ENCODE measurements around the gene TUBGCP3. TPM values are rescaled to one million over a fixed set of nuclear protein-coding genes. Genes with fewer than 3 reads are reported as not detected.

TUBGCP3 gene
- total and polyA plus RNA-seq, 2 donors (not counting 1 experiment from before 2014, with no cell fraction given) = 30.6 to 65.1 TPM

DNA sequence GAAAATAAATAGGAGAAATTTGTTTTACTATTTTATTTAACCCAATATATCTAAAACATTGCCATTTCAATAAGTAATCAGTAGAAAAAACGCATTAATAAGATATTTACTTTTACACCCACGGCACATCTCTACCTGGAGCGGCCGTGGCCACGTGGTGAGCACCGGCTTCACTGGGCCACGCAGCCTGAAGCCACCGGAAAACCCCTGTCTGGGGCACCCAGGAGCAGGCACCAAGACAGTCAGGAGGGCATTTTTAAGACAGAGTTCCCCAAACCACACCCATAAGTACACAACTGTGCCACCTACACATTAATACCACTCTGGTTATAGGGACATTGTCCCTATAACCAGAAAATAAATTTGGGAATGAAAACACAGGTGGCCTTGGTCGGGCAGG is 130.9 kb downstream of the TUBGCP3 start:
- Mint-ChIP-seq H3K4me3 (no peak overlapping the region), H3K4me1 (no peaks in the 10 kb centered on the region), H3K9me3 (ENCODE audit: insufficient read depth) (peaks cover 13% of the 10 kb centered on the region), H3K27me3 (no peaks in the 10 kb centered on the region), H3K27ac (no peak overlapping the region)
- POLR2A ChIA-PET = no interaction called here
- Histone ChIP-seq H3K4me3 (ENCODE audit: control extremely low read depth in 1 of 5, extremely low read depth in 1 of 5, insufficient read depth in 1 of 5, low read depth in 2 of 5, low read length in 4 of 5) (no peak overlapping the region), H4K20me1 (ENCODE audit: control insufficient read depth, insufficient read depth, low read length, poor library complexity, severe bottlenecking) (no peaks in the 10 kb centered on the region), H3K79me2 (ENCODE audit: control insufficient read depth, insufficient read depth, low read length) (no peaks in the 10 kb centered on the region), H3K27ac (ENCODE audit: low read length in 2 of 2) (no peak overlapping the region), H3K9ac (ENCODE audit: low read length) (no peak overlapping the region), H3K4me2 (replicated peaks; ENCODE audit: low read depth, low read length, poor library complexity, severe bottlenecking) (no peak overlapping the region), H3K4me1 (ENCODE audit: control insufficient read depth in 2 of 2, insufficient read depth in 2 of 2, low read length in 2 of 2) (no peaks in the 10 kb centered on the region), H3K9me3 (ENCODE audit: control extremely low read depth in 1 of 3, control insufficient read depth in 2 of 3, insufficient read depth in 1 of 3, low read length in 2 of 3) (peaks cover 0 to 30% (median 4%) of the 10 kb centered on the region in 3 donors), H3K36me3 (replicated peaks in 1 of 2; ENCODE audit: control extremely low read depth in 1 of 2, control insufficient read depth in 1 of 2, extremely low read depth in 1 of 2, insufficient read depth in 2 of 2, low read length in 1 of 2) (no peaks in the 10 kb centered on the region), H3K27me3 (replicated peaks in 1 of 4; ENCODE audit: control extremely low read depth in 1 of 4, control insufficient read depth in 3 of 4, insufficient read depth in 4 of 4, low read length in 3 of 4) (peaks cover 0 to 3% (median 0%) of the 10 kb centered on the region in 4 experiments), H2AFZ (ENCODE audit: insufficient read depth, low read depth, low read length, poor library complexity, severe bottlenecking) (no peak overlapping the region)
- DNase-seq (no peak), ATAC-seq (ENCODE audit: low read depth) (no peak)
- intact Hi-C loops (cut with micrococcal nuclease) = no loop called here
- TF ChIP-seq, protein P1, sequence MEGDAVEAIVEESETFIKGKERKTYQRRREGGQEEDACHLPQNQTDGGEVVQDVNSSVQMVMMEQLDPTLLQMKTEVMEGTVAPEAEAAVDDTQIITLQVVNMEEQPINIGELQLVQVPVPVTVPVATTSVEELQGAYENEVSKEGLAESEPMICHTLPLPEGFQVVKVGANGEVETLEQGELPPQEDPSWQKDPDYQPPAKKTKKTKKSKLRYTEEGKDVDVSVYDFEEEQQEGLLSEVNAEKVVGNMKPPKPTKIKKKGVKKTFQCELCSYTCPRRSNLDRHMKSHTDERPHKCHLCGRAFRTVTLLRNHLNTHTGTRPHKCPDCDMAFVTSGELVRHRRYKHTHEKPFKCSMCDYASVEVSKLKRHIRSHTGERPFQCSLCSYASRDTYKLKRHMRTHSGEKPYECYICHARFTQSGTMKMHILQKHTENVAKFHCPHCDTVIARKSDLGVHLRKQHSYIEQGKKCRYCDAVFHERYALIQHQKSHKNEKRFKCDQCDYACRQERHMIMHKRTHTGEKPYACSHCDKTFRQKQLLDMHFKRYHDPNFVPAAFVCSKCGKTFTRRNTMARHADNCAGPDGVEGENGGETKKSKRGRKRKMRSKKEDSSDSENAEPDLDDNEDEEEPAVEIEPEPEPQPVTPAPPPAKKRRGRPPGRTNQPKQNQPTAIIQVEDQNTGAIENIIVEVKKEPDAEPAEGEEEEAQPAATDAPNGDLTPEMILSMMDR (IDR thresholded peaks at IDR 0.05) = no peak
- TF ChIP-seq EZH2 (IDR thresholded peaks at IDR 0.05; ENCODE audit: borderline replicate concordance, insufficient read depth, low read depth, low read length, poor library complexity, severe bottlenecking) = no peak
- 87% methylated on average over 8 of the region's 9 CpGs for WGBS (ENCODE audit: insufficient coverage)
- CTCF ChIA-PET = no interaction called here

DNA sequence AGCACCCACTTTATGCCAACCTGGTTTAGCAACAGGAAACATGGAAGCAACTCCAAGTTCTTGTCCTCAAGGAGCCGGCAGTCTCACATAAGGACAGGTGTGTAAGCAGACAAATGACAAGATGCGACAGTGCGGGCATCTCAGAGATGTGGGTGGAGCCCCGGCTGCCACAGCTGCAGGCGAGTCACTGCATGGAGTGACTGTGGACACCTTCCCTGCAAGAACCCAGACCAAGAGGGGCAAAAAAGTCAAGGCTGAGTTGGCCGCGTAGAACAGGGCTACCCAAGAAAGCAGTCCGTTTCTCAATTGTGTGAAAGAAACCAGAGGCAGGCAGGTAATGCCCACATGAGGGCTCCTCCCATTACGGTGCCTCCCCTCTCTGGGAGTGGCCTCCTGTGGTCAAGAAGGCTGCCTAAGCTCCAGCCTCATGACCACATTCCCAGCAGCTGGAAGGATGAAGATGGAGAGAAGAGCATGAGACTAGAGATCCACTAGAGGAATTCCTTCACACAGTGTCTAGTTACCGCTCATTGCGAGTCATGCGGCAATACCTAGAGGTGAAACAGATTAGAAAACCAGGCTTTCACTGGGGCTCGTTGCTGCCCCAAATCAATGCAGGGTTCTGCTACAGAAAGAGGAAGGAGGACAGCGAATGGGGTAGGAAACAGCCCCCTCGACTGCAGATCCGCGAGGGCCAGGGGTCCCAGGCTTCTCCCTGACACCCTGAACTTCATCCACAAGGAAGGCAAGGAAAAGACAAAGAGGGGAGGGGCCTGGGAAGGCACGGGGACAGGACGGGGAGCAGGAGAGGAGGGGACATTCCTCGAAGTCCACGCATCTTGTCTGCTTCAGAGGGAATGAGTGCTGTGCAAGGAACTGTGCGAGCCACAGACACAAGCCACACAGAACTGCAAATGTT is 131.6 kb downstream of the TUBGCP3 start:
- no peaks in the 10 kb centered on the region for H3K4me1 Mint-ChIP-seq
- no peak for TF ChIP-seq EZH2 (IDR thresholded peaks at IDR 0.05; ENCODE audit: borderline replicate concordance, insufficient read depth, low read depth, low read length, poor library complexity, severe bottlenecking)
- TF ChIP-seq, protein P1 (IDR thresholded peaks at IDR 0.05) = no peak
- no peaks in the 10 kb centered on the region for H3K36me3 ChIP-seq (replicated peaks in 1 of 2; ENCODE audit: control extremely low read depth in 1 of 2, control insufficient read depth in 1 of 2, extremely low read depth in 1 of 2, insufficient read depth in 2 of 2, low read length in 1 of 2)

More for the DNA sequence above, 131.6 kb downstream of the TUBGCP3 start:
- no peaks in the 10 kb centered on the region for H3K4me1 ChIP-seq (ENCODE audit: control insufficient read depth in 2 of 2, insufficient read depth in 2 of 2, low read length in 2 of 2)
- H3K4me3 ChIP-seq (ENCODE audit: control extremely low read depth in 1 of 5, extremely low read depth in 1 of 5, insufficient read depth in 1 of 5, low read depth in 2 of 5, low read length in 4 of 5) = no peak overlapping the region
- no peak overlapping the region for H3K4me2 ChIP-seq (replicated peaks; ENCODE audit: low read depth, low read length, poor library complexity, severe bottlenecking)
- Mint-ChIP-seq H3K27me3 (no peaks in the 10 kb centered on the region), H3K4me3 (no peak overlapping the region), H3K9me3 (ENCODE audit: insufficient read depth) (peaks cover 11% of the 10 kb centered on the region), H3K27ac (no peak overlapping the region)
- H3K9me3 ChIP-seq (ENCODE audit: control extremely low read depth in 1 of 3, control insufficient read depth in 2 of 3, insufficient read depth in 1 of 3, low read length in 2 of 3) = peaks cover 0 to 23% (median 3%) of the 10 kb centered on the region in 3 donors
- DNase-seq (no peak), ATAC-seq (ENCODE audit: low read depth) (no peak)
- H3K79me2 ChIP-seq (ENCODE audit: control insufficient read depth, insufficient read depth, low read length) = no peaks in the 10 kb centered on the region
- ChIA-PET POLR2A (no interaction called here), CTCF (no interaction called here)
- no peak overlapping the region for H3K9ac ChIP-seq (ENCODE audit: low read length)
- H3K27me3 ChIP-seq (replicated peaks in 1 of 4; ENCODE audit: control extremely low read depth in 1 of 4, control insufficient read depth in 3 of 4, insufficient read depth in 4 of 4, low read length in 3 of 4) = peaks cover 0 to 3% (median 0%) of the 10 kb centered on the region in 4 experiments
- 87% methylated on average over 14 of the region's 22 CpGs for WGBS (ENCODE audit: insufficient coverage)
- H4K20me1 ChIP-seq (ENCODE audit: control insufficient read depth, insufficient read depth, low read length, poor library complexity, severe bottlenecking) = no peaks in the 10 kb centered on the region
- H2AFZ ChIP-seq (ENCODE audit: insufficient read depth, low read depth, low read length, poor library complexity, severe bottlenecking) = no peak overlapping the region
- H3K27ac ChIP-seq (ENCODE audit: low read length in 2 of 2) = no peak overlapping the region
- intact Hi-C loops (cut with micrococcal nuclease) = no loop called here

Data from B cell (primary cell).